ENCODE data around the gene TMTC1. TPM values are rescaled to one million over a fixed set of nuclear protein-coding genes. Genes with fewer than 3 reads are reported as not detected.

Gene TMTC1
- total and polyA plus RNA-seq, 2 experiments from 2014 or later = 4.8 to 24.3 TPM

DNA sequence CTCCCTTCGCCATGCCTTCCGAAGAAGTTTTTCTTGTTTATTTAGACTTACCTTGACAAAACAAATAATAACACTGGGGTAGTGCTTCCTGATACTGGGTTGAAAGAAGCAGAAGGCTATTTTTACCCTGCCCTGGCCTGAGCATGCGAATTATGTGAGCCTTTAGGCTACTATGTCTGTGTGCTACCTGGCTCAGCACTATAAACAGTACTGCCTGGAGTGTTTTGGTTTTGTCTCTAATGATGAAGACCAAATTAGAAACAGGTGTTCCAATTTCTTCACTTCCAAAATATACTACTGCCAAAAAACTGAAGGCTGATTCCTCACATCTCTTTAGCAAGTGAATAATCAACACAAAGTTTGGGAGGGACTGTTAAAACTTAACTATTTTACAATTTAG, 278.6 kb downstream of the TMTC1 start:
- no peak for ATAC-seq
- TF ChIP-seq POLR2AphosphoS5 (IDR thresholded peaks at IDR 0.05; ENCODE audit: low read depth) (no peak), ZNF331 (CRISPR knock-in tag; IDR thresholded peaks at IDR 0.05; ENCODE audit: low read depth) (no peak), EZH2 (IDR thresholded peaks at IDR 0.05; ENCODE audit: low read depth, unreplicated experiment) (no peak), ZNF462 (CRISPR knock-in tag; IDR thresholded peaks at IDR 0.05) (no peak), NANOG (IDR thresholded peaks at IDR 0.05; ENCODE audit: borderline replicate concordance) (no peak), STAT1 (IDR thresholded peaks at IDR 0.05; ENCODE audit: unreplicated experiment) (no peak), JUNB (IDR thresholded peaks at IDR 0.05; ENCODE audit: unreplicated experiment) (no peak), CTCF (conservative IDR thresholded peaks at IDR 0.05; ENCODE audit: low read depth in 2 of 2) (no peak), ZNF114 (CRISPR knock-in tag; IDR thresholded peaks at IDR 0.05) (no peak), EZH2phosphoT487 (IDR thresholded peaks at IDR 0.05; ENCODE audit: unreplicated experiment) (no peak)
- TF ChIP-seq, protein P1, sequence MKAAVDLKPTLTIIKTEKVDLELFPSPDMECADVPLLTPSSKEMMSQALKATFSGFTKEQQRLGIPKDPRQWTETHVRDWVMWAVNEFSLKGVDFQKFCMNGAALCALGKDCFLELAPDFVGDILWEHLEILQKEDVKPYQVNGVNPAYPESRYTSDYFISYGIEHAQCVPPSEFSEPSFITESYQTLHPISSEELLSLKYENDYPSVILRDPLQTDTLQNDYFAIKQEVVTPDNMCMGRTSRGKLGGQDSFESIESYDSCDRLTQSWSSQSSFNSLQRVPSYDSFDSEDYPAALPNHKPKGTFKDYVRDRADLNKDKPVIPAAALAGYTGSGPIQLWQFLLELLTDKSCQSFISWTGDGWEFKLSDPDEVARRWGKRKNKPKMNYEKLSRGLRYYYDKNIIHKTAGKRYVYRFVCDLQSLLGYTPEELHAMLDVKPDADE (IDR thresholded peaks at IDR 0.05) = no peak
- H3K4me2 ChIP-seq = no peak overlapping the region
- H3K9me2 ChIP-seq (ENCODE audit: insufficient read depth) = no peaks in the 10 kb centered on the region
- H3K9me3 Mint-ChIP-seq = no peaks in the 10 kb centered on the region
- no peak overlapping the region for H3K4me3 ChIP-seq
- peaks cover 4% of the 10 kb centered on the region; the same call in 2 of the 3 replicates for H3K4me1 Mint-ChIP-seq
- peaks cover 3% of the 10 kb centered on the region; the same call in 1 of the 3 replicates for H3K36me3 Mint-ChIP-seq (ENCODE audit: low read depth)
- no peaks in the 10 kb centered on the region for H3K4me1 ChIP-seq (ENCODE audit: insufficient read depth)
- no peaks in the 10 kb centered on the region for H3K36me3 ChIP-seq (ENCODE audit: insufficient read depth)
- no peak overlapping the region for H3K27ac Mint-ChIP-seq
- no peaks in the 10 kb centered on the region for H3K79me2 ChIP-seq (replicated peaks; ENCODE audit: insufficient read depth)
- H3K27me3 ChIP-seq (ENCODE audit: insufficient read depth) = no peaks in the 10 kb centered on the region
- H4K20me1 ChIP-seq (replicated peaks; ENCODE audit: insufficient read depth) = no peaks in the 10 kb centered on the region
- no peak overlapping the region for H2AFZ ChIP-seq
- no peaks in the 10 kb centered on the region for H3K27me3 Mint-ChIP-seq (ENCODE audit: insufficient read depth, low read depth, poor library complexity)
- H3K4me3 Mint-ChIP-seq = no peak overlapping the region
- no peak for DNase-seq (ENCODE audit: low spot score)
- H3F3A ChIP-seq (replicated peaks; ENCODE audit: low read depth) = no peaks in the 10 kb centered on the region
- no peak overlapping the region for H3K27ac ChIP-seq (ENCODE audit: low read depth)
